Measurements from ENCODE around the gene CD248.
A peak's percentile ranks its signal among the peaks of the same experiment; 100 is the strongest.
"Not testable (repeated sequence)": the region's sequence is repeated elsewhere in the genome, so short reads cannot be mapped to it uniquely, and the experiment has no call there.

CD248 gene

DNA sequence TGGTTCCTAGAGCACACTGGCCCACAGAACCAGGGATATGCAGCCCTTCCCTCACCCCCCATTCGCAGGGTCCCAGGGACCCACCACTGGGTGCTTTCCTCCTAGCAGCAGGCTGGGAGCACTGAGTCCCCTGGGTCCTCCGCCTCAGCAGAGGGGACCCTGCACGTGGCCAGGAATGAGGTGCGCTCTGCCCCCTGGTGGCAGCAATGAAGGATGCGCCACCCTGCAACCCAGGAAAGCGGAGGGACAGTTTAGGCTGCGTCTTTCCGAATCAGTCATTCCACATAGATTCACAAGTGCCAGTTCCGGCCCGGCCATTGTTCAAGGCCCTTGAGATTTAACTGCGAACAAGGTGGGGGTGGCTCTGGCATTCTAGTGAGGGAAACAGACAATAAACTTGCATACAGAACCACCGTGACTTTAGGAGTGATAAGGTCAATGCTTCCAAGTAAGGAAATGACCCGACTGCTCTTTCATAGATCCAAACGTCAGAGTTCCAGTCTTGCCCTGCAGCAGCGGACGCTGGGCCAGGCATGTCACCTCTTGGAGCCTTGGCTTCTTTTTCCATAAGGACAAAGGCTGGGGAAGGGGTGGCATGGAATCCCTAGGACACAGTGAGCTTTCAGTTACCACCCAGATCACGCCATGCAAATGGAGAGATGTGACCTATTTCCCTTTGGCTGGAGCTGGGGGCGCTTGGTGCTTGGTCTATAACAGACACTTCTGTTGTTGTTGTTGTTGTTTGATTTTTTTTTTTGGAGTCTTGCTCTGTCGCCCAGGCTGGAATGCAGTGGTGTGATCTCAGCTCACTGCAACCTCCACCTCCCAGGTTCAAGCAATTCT, 11.7 kb upstream of the CD248 start:
- peak; percentile 76 for DNase-seq

DNA sequence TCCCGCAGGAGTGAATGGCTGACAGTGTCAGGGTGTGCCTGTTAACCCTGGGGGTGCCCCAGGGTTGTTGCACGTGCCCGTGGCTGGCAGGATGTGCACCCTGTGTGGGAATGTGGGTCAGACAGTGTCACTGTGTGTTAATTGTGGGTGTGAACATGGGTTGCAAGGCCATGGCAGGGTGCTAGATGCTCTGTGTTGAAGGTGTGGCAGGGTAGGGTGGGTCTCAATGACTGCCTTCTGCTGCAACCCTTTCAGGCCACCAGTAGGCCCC, 11.1 kb upstream of the CD248 start:
- DNase-seq: no peak

DNA sequence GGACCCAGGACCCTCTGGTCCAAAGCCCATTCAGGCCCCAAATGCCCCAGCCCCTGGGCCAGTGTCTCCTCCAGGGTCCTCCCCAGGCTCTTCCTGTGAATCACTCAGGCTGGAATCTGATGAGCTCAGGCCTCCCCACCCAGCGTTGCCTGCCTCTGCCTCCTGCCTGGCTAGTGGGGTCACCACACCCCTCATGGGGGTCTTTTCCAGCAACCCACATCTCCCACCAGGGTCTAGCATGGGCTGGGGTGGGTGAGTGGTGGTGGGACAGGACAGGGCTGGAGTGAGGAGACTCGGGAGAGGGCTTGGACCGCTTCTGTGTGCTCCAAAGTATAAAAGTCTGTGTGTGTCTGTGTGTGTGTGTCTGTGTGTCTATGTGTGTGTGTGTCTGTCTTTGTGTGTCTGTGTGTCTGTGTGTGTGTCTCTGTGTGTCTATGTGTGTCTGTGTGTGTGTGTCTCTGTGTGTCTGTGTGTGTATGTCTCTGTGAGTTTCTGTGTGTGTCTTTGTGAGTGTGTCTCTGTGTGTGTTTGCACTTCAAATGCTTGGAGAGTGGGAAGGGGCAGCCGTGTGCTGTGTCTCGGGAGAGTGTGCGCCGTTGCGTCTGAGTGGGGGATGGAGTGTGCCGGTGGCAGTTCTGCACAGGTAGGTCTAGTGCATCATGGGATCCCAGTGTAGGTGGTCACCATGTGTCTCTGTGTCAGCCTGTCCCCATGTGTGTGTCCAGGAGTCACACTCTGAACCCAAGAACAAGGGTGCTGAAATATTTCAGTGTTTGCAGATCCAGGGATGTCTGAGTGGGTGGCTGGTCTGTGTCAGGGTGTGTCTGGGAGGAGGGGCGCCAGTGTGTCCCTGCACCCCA, 10.6 kb upstream of the CD248 start:
- DNase-seq: peak; percentile 77

DNA sequence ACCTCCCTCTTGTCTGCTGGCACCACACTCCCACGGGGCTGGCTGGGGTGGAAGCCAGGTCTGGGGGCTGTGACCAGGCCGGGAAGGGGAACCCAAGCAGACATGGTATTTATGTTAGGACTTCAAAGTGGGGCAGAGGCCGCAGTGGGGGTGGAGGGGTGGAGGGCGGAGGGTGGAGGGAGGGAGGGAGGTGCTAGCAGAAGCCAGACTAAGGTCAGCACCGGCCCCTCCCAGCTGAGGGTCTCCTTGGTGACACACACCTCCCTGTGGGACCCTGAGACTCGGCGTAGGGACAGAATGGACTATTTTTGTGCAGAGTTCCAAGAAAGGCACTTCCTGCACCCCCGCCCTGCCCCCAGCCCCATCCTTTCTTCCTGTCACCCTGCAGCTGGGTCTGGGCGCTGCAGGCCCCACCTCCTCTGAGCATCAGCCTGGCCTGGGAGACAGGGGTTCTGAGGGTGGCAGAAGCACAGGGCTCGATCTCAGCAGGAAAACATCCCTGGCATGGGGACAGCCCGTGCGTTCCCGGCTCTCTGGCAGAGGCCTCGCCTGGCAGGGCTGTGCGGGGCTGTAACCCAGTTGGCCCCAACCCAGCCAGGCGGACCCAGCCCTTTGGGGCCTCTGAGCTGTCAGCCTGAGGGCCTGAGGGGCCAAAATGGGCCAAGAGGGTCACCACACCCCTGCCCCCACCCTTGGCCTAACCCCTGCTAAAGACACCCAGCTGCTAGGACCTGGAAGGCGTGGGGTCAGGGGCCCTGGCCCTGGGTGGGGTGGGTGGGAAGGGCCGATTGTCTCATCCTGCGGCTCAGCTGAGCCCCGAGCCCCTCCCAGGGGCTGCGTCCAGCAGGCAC, 9.6 kb upstream of the CD248 start:
- peak; percentile 59 for DNase-seq

DNA sequence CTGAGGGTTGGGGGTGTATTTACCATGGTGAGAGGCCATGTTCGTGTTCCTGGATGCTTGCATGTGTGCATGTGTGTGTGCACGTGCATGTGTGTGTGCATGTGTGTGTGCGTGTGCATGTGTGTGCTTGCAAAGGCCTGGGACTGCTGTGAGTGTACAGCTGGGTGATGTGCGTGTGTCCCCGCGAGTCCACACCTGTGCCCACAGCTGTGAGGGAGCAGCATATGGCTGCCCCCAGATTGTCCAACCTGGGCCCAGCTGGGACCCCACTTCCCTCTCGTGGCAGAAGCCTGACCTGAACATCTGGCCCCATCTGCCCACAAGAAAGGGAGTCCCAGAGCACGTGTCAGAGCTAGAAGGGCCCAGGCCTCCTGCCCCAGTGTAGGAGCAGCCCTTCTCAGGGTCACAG, 8.4 kb upstream of the CD248 start:
- peak; percentile 18 for DNase-seq

DNA sequence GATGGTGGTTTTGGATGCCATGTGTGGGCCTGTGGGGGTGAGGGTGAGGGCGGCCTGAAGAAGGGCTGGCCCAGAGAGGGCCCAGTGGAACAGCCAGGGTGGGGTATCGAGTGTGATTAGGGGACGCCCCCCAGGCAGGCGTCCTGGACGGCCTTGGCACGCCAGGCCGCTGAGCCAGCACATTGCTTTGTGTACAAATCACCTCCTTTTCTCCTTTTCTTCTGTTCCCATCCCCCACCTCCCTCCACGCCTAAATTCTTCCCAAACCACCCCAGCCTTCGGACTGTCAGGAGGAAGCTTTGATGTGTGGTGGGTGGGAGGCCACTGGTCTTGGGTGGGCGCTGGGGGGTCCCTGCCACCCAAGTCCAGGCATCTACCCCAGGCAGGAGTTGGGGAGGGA, 7.8 kb upstream of the CD248 start:
- DNase-seq: peak; percentile 79

DNA sequence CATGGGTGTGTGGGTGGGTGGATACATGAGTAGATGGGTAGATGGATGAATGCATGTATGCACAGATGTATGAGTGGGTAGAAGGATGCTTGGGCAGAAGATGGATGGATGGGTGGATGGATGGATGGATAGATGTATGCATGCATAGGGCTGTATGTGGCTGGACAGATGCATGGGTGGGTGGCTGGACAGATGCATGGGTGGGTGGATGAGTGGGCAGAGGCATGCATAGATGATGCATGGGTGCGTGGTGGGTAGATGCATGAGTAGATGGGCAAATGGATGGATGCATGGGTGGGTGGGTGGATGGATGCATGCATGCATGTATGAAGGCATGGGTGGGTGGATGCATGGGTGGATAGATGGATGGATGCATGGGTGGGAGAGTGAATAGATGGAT, 6.8 kb upstream of the CD248 start:
- no peak for DNase-seq

DNA sequence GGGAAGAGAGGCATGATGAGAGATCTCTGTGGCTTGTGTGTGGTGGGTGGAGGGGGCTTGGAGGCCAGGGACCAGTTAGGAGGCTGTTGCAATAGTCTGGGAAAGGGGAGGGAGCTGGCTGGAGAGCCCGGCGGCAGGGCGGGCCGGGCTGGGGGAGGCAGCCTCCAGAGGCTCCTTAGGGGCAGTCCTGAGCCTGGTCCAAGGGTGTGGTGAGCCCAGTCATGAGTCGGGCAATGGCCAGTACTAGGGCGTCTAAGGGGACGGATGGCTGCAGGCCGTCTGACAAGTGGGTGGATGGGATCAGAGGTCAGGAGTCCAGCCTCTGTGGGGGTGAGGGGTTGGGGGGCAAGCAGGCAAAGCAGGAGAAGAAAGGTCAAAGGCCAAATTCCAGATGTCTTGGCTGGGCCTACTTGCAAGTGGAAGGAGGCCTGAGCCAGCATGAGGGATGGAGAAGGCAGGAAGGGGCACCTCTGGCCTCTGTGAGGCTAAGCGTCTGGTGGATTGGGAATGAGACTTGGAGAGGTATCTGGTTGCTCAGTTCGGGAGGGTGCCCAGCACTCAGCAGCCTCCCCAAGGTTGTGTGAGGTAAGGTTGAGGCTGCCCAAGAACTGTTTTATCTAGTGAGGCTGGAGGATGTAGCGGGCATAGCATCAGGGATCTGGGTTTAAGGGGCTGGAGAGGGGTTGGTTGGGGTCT, 6.0 kb upstream of the CD248 start:
- peak; percentile 13 for DNase-seq

DNA sequence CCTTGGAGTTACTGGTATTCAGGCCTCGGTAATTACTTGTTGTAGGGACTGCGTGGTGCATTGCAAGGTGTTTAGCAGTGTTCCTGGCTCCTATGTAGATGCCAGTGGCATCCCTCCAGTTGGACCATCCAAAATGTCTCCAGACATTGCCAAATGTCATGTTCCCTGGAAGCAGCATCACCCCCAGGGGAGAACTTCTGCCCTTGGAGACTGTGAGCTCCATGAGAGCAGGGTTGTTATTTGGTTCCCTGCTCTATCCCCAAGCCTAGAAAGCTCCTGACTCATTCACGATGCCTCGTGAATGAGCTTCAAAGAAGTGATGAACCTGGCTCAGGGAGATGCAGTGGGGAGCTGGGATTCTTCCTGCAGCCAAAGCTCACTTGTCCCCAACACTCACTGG, 4.8 kb upstream of the CD248 start:
- DNase-seq: no peak

DNA sequence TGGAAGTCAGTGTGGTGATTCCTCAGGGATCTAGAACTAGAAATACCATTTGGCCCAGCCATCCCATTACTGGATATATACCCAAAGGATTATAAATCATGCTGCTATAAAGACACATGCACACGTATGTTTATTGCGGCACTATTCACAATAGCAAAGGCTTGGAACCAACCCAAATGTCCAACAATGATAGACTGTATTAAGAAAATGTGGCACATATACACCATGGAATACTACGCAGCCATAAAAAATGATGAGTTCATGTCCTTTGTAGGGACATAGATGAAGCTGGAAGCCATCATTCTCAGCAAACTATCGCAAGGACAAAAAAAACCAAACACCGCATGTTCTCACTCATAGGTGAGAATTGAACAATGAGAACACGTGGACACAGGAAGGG, 3.9 kb upstream of the CD248 start:
- not testable (repeated sequence) for DNase-seq

DNA sequence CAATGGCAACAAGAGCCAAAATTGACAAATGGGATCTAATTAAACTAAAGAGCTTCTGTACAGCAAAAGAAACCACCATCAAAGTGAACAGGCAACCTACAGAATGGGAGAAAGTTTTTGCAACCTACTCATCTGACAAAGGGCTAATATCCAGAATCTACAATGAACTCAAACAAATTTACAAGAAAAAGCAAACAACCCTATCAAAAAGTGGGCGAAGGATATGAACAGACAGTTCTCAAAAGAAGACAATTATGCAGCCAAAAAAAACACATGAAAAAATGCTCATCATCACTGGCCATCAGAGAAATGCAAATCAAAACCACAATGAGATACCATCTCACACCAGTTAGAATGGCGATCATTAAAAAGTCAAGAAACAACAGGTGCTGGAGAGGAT, 3.4 kb upstream of the CD248 start:
- DNase-seq: not testable (repeated sequence)

DNA sequence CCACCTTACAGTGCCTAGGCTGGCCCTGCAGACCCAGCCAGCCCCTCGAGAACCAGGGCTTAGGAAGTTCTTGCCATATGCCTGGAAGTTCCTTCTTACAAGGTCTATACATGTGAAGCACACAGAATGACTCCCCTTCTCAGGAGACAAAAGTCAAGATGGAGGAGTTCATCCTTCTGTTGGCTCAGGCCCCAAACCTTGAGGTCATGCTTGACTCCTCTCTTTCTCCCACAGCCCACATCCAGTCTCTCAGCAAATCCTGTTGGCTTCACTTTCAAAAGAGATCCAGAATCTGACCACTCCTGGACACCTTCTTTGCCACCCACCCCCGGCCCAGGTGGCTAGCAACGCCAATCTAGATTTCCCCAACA, 1.7 kb upstream of the CD248 start:
- no peak for DNase-seq

DNA sequence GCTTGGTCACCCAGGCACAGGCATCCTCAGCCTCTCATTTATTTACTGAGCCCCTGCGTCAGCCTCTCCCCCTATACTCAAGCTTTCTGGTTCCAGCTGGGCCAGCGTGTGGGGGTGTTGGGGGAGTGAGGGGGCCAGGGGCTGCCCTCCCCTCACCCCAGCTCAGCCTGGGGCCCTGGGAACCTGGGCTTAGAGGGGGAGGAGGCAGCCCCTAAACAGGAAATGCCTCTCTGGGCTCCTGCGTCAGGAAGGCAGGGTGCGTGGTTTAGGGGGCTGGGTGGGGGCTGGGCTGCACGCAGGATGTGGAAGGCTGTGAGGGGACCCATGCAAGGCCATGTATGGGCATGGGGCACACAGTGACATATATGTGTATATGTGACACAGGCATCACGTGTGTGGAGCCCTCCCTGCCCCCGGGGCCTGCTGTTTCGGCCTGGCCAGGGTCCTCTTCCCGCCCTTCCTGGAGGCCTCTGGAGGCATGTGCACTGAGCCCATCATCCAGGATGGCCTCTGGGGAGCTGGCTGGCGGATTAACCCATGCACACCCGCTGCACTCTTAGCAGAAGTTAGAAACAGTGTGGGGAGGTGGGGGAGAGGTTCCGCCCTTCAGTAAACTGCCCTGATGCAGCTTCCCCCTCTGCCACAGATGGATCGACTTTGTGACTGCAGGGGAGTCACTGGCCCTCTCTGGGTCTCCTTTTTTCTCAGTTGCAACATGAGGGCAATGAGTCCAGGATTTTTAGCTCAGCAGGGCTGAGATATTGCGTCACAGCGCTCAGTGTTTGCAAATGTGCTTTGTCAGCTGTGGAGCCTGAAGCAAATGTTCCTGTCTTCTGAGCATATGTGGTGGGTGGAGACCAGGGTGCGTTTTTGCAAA, 1.1 kb upstream of the CD248 start:
- DNase-seq: peak; percentile 89

DNA sequence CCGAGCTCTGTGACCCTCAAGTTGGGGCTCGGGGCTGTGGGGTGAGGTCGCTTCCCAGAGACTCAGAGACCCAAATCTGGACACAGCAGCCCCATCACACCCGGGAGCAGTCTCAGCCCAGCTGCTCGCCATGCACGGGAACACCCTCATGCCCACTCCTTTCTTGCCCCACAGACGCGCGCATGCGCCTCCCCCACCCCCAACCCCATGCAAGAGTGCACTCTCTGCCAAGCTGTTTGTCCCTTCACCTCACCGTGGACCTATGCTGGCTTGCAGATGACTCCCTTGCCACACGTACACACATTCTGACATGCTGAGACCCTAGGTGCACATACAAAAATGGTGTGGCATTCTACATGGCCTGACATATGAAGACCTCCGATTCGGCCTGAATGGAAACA, 478 bp upstream of the CD248 start:
- peak; percentile 82 for DNase-seq

DNA sequence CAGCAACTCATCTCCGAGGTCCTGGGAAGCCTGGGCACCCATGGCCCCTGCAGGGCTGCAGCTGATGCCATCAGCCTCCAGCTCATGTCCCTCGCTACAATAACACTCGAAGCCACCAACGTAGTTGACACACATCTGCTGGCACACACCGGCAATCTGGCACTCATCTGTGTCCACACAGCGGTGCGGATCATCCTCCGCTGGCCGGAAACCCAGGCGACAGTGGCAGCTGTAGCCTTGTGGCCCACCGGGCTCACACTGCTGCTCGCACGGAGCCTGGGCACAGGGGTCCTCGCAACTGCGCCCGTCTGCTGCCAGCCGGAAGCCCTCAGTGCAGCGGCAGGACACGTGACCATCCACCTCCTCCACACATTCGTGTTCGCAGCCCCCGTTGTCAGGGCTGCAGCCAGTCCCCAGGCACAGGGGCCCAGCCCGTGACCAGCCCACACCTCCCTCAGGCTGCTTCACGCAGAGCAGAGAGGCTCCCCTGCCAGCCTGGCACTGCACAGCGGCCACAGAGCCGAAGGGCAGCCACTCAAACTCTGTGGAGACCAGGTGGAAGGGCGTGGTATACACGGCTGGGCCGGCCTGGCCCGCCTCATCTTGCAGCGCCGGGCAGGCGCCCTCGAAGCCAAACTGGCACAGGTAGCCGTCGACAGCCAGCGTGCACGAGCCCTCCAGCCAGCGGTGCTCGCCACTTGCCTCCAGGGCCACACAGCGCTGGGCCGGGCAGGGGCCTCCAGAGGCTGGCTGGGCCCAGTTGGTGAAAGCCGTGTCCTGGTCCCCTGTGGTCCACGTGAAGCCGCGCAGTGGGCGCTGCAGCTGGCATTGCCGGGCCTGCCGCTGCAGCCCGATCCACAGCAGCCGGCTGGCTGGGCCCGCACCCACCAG, 678 bp downstream of the CD248 start:
- peak; percentile 13 for DNase-seq

DNA sequence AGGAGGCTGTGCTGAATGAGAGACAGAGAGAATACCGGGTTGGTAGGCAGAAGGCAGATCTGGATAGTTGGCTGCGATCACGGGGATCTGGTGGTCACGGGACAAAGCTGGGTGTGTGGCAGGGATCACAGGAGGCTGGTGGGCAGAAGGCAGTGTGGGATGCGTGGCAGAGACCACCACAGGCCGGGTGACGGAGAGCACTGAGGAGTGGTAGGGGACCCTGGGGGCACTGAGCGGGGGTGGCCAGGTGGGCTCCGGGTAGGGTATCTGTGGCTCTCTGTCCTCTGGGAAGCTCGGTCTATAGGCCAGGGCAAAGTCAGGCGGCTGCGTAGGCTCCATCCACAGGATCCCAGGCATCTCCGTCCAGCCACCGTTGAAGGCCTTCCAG, 1.4 kb downstream of the CD248 start:
- DNase-seq: no peak

DNA sequence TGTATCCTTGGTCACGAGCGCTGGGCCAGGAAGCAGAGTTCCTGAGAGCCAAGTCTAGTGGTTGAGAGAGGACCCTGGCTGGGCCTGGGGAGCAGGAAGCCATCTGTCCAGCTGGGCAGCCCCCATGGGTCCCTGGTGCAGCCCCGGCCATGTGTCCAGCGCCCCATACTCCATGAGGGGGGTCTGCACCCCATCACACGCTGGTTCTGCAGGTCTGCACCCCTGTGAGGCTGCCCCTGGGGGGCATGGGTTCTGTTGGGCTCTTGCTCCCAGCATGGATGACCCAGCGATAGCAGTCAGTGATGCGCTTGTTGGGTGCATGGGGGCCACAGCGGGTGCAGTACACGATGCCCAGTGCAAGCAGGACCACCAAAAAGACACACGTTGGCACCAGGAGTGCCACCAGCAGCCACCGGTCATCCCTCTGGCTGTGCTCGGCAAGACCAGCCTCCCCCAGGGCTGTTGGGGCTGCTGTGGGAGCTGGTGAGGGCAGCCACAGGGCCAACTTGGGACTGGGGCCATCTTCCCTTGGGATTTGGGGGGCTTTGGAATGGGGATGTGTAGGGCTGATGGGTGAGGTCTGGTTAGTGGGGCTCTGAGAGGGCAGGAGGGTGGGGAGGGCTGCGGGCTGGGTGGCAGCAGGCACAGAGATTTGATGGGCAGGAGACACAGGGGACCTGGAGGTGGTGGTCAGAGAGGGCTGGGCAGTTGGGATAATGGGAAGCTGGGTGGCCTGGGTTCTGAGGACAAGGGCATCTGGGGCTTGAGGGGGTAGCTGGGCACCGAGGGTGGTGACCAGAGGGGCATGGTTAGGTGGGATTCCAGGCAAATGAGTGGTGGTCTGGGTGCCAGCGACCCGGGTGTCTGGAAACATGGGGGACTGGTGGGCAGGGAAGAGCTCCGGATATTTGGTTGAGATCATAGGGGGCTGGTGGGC, 2.0 kb downstream of the CD248 start:
- no peak for DNase-seq

DNA sequence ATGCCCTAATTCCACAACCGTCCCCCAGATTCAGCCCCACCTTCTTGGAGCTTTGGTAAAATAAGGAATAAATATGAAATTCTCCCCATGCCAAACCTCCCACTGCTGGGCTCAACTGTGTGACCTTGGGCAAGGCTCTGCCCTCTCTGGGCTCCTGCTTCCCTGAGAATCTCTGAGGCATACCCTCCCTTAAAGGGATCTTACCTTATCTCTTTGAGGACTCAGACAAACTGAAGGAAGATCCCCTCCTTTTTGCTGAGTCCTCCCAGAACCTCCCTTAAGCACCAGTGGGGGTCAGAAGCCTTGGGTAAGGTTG, 2.7 kb downstream of the CD248 start:
- no peak for DNase-seq

Data from fibroblast of skin of abdomen (primary cell).